Thyroid gland (tissue), 4 donors: ENCODE data around the gene RPN1.
"Not testable (repeated sequence)": the region's sequence is repeated elsewhere in the genome, so short reads cannot be mapped to it uniquely, and the experiment has no call there.

Experiments
- POLR2A ChIP-seq, 2 donors: fragments of 450-650 bp; IDR thresholded peaks; one replicate each; pipeline ENCODE4 v1.6.1; 2017; ENCODE audit warnings: antibody characterized with exemption in 2 of 2, mild to moderate bottlenecking in 2 of 2, moderate library complexity in 1 of 2
- TF ChIP-seq, protein P1 (sequence below), 6 experiments: fragments of 200-600 bp in 3 of 6; fragments of 450-650 bp in 3 of 6; sonication (generic) in 3 of 6; IDR thresholded peaks; one replicate each; pipeline ENCODE4 v1.5.1; 2016 to 2019; ENCODE audit warnings: antibody characterized with exemption in 6 of 6, mild to moderate bottlenecking in 2 of 6, inconsistent platforms in 1 of 6, moderate library complexity in 1 of 6

GRCh38 chr3:128589985-128590384 is 60.6 kb downstream of the RPN1 start:
- TF ChIP-seq POLR2A (IDR thresholded peaks at IDR 0.05), result not testable (repeated sequence)
- TF ChIP-seq, protein P1, sequence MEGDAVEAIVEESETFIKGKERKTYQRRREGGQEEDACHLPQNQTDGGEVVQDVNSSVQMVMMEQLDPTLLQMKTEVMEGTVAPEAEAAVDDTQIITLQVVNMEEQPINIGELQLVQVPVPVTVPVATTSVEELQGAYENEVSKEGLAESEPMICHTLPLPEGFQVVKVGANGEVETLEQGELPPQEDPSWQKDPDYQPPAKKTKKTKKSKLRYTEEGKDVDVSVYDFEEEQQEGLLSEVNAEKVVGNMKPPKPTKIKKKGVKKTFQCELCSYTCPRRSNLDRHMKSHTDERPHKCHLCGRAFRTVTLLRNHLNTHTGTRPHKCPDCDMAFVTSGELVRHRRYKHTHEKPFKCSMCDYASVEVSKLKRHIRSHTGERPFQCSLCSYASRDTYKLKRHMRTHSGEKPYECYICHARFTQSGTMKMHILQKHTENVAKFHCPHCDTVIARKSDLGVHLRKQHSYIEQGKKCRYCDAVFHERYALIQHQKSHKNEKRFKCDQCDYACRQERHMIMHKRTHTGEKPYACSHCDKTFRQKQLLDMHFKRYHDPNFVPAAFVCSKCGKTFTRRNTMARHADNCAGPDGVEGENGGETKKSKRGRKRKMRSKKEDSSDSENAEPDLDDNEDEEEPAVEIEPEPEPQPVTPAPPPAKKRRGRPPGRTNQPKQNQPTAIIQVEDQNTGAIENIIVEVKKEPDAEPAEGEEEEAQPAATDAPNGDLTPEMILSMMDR (IDR thresholded peaks at IDR 0.05), result not testable (repeated sequence)
